Smooth muscle cell (in vitro differentiated cells): ENCODE results near the gene PXK. TPM values are rescaled to one million over a fixed set of nuclear protein-coding genes. Genes with fewer than 3 reads are reported as not detected.

Experiments used
- DNase-seq: peaks from one replicate; lab custom pipeline; 2025; ENCODE audit not compliant: unreplicated experiment; lab: John Stamatoyannopoulos, UW
- H2AFZ ChIP-seq: fragments of 200-600 bp; sonication (generic); 2 replicates; pipeline ENCODE4 v1.6.0; 2016; ENCODE audit warnings: antibody characterized with exemption, low read depth, mild to moderate bottlenecking
- H3F3A ChIP-seq: fragments of 200-600 bp; sonication (generic); 2 replicates; pipeline ENCODE4 v1.6.0; 2017; ENCODE audit warnings: antibody characterized with exemption, low read depth
- H3K27ac ChIP-seq: fragments of 200-600 bp; sonication (generic); 2 replicates; pipeline ENCODE4 v1.5.1; 2016; ENCODE audit warnings: low read depth, mild to moderate bottlenecking
- H3K27me3 ChIP-seq: fragments of 200-600 bp; sonication (generic); 2 replicates; pipeline ENCODE4 v1.6.1; 2016; ENCODE audit warnings: low read depth, mild to moderate bottlenecking
- H3K36me3 ChIP-seq: fragments of 200-600 bp; sonication (generic); 2 replicates; pipeline ENCODE4 v1.5.1; 2016; ENCODE audit warnings: low read depth
- H3K4me1 ChIP-seq: fragments of 200-600 bp; sonication (generic); 2 replicates; pipeline ENCODE4 v1.5.1; 2016; ENCODE audit warnings: low read depth
- H3K4me2 ChIP-seq: fragments of 200-600 bp; sonication (generic); 2 replicates; pipeline ENCODE4 v1.6.0; 2016; ENCODE audit warnings: mild to moderate bottlenecking
- H3K4me3 ChIP-seq: fragments of 200-600 bp; sonication (generic); 2 replicates; pipeline ENCODE4 v1.5.1; 2016; ENCODE audit warnings: mild to moderate bottlenecking
- H3K79me2 ChIP-seq: fragments of 200-600 bp; sonication (generic); 2 replicates; pipeline ENCODE4 v1.6.0; 2016; ENCODE audit warnings: low read depth, mild to moderate bottlenecking
- H3K9ac ChIP-seq: fragments of 200-600 bp; sonication (generic); 2 replicates; pipeline ENCODE4 v1.6.0; 2016; ENCODE audit warnings: low read depth
- H3K9me3 ChIP-seq: fragments of 200-600 bp; sonication (generic); replicated peaks from 2 replicates; pipeline ENCODE4 v1.5.1; 2016; ENCODE audit warnings: low read depth
- H4K20me1 ChIP-seq: fragments of 200-600 bp; sonication (generic); 2 replicates; pipeline ENCODE4 v1.6.0; 2016; ENCODE audit warnings: low read depth
- CTCF ChIP-seq: fragments of 200-600 bp; sonication (generic); IDR thresholded peaks from 2 replicates; pipeline ENCODE4 v1.5.1; 2017; ENCODE audit warnings: borderline replicate concordance, mild to moderate bottlenecking, antibody characterized with exemption; ENCODE audit not compliant: insufficient read depth, poor library complexity, severe bottlenecking
- WGBS: methylation state at CpG from one replicate; pipeline ENCODE4 v1.1.7; 2016; ENCODE audit warnings: low lambda C conversion rate; 5-methylcytosine and 5-hydroxymethylcytosine counted together
- polyA plus RNA-seq: library from polyadenylated mRNA; unstranded; fragments of >200 nt; fragmentation: Nextera tagmentation; extraction: Ambion mirVana; gene quantifications from 2 replicates; pipeline ENCODE4 v1.2.1, GENCODE V29; 2016
- total RNA-seq: library from RNA; depleted of rRNA; stranded (reverse); fragments of >200 nt; gene quantifications from 2 replicates; pipeline ENCODE4 v1.2.3, GENCODE V29; 2014

PXK gene
- total and polyA plus RNA-seq, 2 experiments from 2014 or later = 23.8 to 30.5 TPM

- WGBS = 92% methylated on average over 8 of the region's 8 CpGs
- Histone ChIP-seq H3F3A (peaks cover 30% of the 10 kb centered on the region), H2AFZ (no peak overlapping the region), H3K79me2 (no peaks in the 10 kb centered on the region), H3K27ac (no peak overlapping the region), H3K4me3 (no peak overlapping the region), H3K9me3 (no peaks in the 10 kb centered on the region), H3K27me3 (no peaks in the 10 kb centered on the region), H3K9ac (no peak overlapping the region), H3K36me3 (peaks cover 18% of the 10 kb centered on the region), H3K4me2 (no peak overlapping the region), H3K4me1 (no peaks in the 10 kb centered on the region), H4K20me1 (no peaks in the 10 kb centered on the region)
- no peak for DNase-seq
- TF ChIP-seq CTCF = no peak
These were observed 91.9 kb downstream of the PXK start for GRCh38 chr3:58424613-58425012.

- H3F3A ChIP-seq = peaks cover 31% of the 10 kb centered on the region
- no peaks in the 10 kb centered on the region for H3K9me3 ChIP-seq
- no peak overlapping the region for H3K4me2 ChIP-seq
- H3K9ac ChIP-seq = no peak overlapping the region
- 89% methylated on average over 2 of the region's 2 CpGs for WGBS
- H3K79me2 ChIP-seq = no peaks in the 10 kb centered on the region
- no peaks in the 10 kb centered on the region for H3K27me3 ChIP-seq
- no peaks in the 10 kb centered on the region for H4K20me1 ChIP-seq
- H3K36me3 ChIP-seq = peaks cover 24% of the 10 kb centered on the region
- H3K27ac ChIP-seq = no peak overlapping the region
- TF ChIP-seq CTCF = no peak
- H3K4me3 ChIP-seq = no peak overlapping the region
- no peak overlapping the region for H2AFZ ChIP-seq
- no peak for DNase-seq
- no peaks in the 10 kb centered on the region for H3K4me1 ChIP-seq
These were observed 93.1 kb downstream of the PXK start for GRCh38 chr3:58425782-58426181.

GRCh38 chr3:58427661-58428361 is 95.1 kb downstream of the PXK start:
- no peaks in the 10 kb centered on the region for H3K27me3 ChIP-seq
- no peak overlapping the region for H3K4me3 ChIP-seq
- H3K4me1 ChIP-seq = no peaks in the 10 kb centered on the region
- H3K27ac ChIP-seq = no peak overlapping the region
- no peak overlapping the region for H3K4me2 ChIP-seq
- no peak for DNase-seq
- H3K79me2 ChIP-seq = peaks cover 14% of the 10 kb centered on the region
- H3F3A ChIP-seq = peaks cover 31% of the 10 kb centered on the region
- no peak overlapping the region for H3K9ac ChIP-seq
- no peaks in the 10 kb centered on the region for H3K9me3 ChIP-seq
- TF ChIP-seq CTCF = no peak
- peaks cover 9% of the 10 kb centered on the region for H4K20me1 ChIP-seq
- H3K36me3 ChIP-seq = peaks cover 24% of the 10 kb centered on the region
- no peak overlapping the region for H2AFZ ChIP-seq
- 93% methylated on average over 7 of the region's 7 CpGs for WGBS

GRCh38 chr3:58429657-58430056 is 97.0 kb downstream of the PXK start:
- DNase-seq = no peak
- 0% methylated on average over 1 of the region's 1 CpG for WGBS
- Histone ChIP-seq H3K36me3 (peaks cover 24% of the 10 kb centered on the region), H3F3A (peaks cover 31% of the 10 kb centered on the region), H3K4me2 (no peak overlapping the region), H3K9ac (no peak overlapping the region), H2AFZ (no peak overlapping the region), H3K4me1 (peaks cover under 1% of the 10 kb centered on the region), H3K27ac (no peak overlapping the region), H4K20me1 (peaks cover 9% of the 10 kb centered on the region), H3K27me3 (no peaks in the 10 kb centered on the region), H3K4me3 (no peak overlapping the region), H3K79me2 (peaks cover 18% of the 10 kb centered on the region), H3K9me3 (no peaks in the 10 kb centered on the region)
- no peak for TF ChIP-seq CTCF
